ENCODE data around the gene FAM20B.

GRCh38 chr1:179017383-179018326, 8.0 kb upstream of the FAM20B start:
- TF ChIP-seq POLR2AphosphoS5 (IDR thresholded peaks at IDR 0.05) (no peak), POLR2A (IDR thresholded peaks at IDR 0.05) (no peak), CTCF (IDR thresholded peaks at IDR 0.05 in 8 of 11, conservative IDR thresholded peaks at IDR 0.05 in 3 of 11) (no peak)

Data from spleen (tissue), 7 donors.